Stimulated activated CD4-positive, alpha-beta T cell treated with anti-CD3 and anti-CD28 coated beads, Interleukin-12 subunit alpha, Interleukin-12 subunit beta, amount 100 ng/mL, for 24 hours (primary cell): ENCODE results near the gene OSBPL10.

Experiments
- DNase-seq, 2 experiments: peaks; one replicate each; pipeline ENCODE4 v3.0.0-alpha.2; 2020; ENCODE audit warnings: low read depth in 2 of 2

The OSBPL10 gene

GRCh38 chr3:31959951-31960792, 20.9 kb downstream of the OSBPL10 start:
- DNase-seq: no peak

GRCh38 chr3:31959251-31959650, 21.8 kb downstream of the OSBPL10 start:
- no peak for DNase-seq

GRCh38 chr3:31958701-31959152, 22.3 kb downstream of the OSBPL10 start:
- no peak for DNase-seq

DNA sequence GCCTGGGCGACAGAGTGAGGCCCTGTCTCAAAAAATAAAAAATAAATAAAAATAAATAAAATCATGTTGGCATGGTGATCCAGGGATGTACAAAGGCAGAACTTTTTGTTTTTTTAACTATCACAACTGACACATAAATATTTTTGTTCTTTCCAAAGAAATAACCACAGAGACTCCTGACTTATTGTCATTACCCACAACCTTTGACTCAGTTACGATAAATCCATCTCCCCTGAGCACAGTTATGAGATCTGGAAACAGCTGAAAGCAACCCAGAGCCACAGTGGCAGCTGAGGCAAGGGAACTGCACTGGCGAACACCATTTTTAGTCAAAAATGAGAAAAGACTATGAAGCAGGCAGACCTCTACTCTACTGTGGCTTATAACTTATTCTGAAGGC, 24.0 kb downstream of the OSBPL10 start:
- DNase-seq: no peak

GRCh38 chr3:31955581-31955980, 25.5 kb downstream of the OSBPL10 start:
- no peak for DNase-seq

- no peak for DNase-seq
These were observed 27.4 kb downstream of the OSBPL10 start for GRCh38 chr3:31953636-31954035.

- no peak for DNase-seq
These were observed 28.0 kb downstream of the OSBPL10 start for GRCh38 chr3:31953091-31953490.

- DNase-seq: no peak
These were observed 28.9 kb downstream of the OSBPL10 start for GRCh38 chr3:31952205-31952604.

GRCh38 chr3:31948280-31948679, 32.8 kb downstream of the OSBPL10 start:
- no peak for DNase-seq

DNA sequence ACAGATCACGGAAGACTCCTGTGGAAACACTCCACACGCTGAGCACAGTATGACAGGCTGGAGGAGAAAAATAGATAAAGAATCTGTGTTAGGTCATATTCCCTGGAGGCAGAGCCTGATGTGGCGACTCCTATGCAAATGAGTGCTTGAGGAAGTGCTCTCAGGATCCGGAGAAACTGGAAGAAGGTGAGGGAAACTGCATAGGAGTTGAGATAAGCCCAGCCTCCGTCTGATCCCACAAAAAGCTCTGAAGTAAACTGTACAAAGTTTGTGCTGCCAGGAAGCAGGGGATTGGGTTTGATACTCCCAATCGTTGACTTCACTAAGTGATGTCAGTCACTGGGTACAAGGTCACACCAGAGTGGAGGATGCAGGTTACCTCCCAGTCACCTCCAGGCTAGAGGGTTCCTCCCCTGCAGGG, 33.4 kb downstream of the OSBPL10 start:
- DNase-seq: no peak

DNA sequence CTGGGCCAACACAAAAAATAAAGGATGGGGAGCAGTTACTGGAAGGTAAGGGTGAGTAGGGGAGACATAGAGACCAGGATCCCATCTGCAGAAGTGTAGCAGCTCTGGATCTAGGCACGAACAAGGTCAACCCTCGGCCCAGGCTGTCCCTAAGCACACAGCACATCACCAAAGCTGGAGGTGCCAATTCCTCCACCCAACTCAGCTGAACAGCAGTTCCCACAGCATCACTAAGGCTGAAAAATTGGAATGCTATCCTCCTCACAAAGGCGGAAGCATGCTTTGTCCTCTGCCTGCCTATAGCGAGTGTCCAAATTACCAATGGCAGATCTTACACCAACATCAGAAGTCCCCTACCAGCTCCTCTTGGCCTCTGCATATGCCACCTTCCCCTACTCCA, 33.9 kb downstream of the OSBPL10 start:
- DNase-seq: no peak

DNA sequence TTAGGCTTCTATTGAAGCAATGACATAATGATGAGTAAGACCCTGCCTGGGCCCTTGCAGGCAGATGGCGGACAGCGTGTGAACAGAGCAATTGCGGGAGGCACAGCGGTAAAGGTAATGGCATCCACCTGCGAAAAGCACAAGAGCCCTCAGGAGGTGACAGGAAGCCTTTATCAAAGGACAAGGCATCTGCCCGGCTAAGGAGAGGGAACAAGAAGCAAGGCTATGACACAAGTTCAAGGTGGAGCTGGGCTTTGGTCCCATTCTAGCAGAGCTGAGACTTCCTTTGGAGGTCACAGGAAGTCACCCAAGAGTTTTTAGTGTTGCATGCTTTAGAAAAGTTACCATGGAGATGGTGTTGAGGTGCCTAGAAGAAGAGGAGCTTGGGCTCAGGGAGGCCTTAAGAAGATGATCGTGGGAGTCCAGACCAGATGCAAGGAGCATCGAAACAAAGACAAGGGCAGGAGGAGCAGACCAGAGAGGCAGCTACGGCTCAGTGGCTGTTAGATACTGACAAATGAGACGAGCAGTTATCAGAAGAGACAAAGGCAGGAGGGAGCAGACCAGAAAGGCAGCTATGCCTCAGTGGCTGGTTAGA, 34.5 kb downstream of the OSBPL10 start:
- no peak for DNase-seq

DNA sequence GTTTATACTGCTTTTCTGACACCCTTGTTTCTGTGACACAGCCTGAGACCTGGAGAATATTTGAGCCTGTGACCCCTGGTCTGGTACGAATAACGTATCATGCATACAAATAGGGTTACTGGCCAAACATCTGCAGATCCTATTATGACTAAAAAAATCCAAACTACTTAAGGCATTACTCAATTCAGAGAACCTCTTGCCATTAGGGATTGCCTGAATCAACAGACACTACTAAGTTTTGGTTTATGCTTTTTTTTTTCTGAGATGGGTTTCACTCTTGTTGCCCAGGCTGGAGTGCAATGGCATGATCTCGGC, 35.4 kb downstream of the OSBPL10 start:
- DNase-seq: no peak

DNA sequence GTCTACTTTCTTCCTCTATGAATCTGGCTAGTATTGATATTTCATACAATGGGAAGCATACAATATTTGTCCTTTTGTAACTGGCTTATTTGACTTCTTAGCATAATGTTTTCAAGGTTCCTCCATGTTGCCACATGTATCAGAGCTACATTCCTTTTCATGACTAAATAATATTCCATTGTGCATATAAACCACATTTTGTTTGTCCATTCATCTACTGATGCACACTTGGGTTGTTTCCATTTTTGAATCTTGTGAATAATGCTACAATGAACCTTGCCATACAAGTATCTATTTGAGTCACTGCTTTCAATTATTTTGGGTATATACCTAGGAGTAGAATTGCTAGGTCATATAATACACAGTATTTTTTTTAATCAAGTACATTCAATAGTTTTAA, 38.0 kb downstream of the OSBPL10 start:
- DNase-seq: no peak

DNA sequence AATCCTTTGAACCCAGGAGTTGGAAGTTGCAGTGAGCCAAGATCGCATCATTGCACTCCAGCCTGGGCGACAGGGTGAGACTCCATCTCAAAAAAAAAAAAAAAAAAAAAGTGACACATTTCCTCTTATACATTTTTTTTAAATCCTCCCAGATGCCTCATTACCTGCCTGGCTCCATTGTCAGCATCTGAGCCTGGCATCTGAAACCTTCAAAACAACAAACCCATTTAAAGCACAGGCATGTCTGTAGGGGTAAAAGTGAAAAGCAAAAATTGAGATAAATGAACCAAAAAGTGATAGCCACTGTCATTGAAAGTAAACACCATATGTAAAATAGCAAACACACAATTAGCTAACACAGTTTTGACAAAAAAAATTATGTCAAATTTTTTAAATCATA, 38.6 kb downstream of the OSBPL10 start:
- DNase-seq: no peak

GRCh38 chr3:31937225-31937624, 43.8 kb downstream of the OSBPL10 start:
- no peak for DNase-seq

DNA sequence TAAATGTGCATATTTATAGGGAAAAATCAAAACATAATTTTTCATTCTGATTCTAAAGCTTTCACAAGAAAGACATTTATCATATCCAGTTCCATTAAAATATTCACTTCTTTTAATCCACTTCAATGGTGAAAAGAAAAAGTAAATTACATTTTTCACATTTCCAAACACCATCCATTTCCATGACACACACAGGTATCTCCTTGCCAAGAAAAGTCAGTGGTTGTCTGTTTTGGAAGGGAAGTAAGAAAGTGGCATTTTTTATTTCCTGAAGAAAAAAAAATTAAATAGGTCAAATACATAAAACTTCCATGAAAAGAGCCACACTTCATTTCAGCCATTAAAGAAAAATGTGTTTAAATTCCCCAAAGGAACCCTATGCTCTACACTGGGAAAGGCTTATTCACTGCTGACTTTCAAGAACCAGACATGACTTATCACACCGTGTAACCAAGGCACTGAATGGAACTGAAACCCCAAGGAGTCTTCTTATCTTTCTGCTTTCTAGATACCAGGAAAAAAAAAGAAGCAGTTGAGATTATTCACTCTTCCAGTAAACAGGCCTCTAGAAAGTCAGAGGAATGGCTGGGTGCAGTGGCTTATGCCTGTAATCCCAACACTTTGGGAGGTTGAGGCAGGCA, 44.5 kb downstream of the OSBPL10 start:
- no peak for DNase-seq

DNA sequence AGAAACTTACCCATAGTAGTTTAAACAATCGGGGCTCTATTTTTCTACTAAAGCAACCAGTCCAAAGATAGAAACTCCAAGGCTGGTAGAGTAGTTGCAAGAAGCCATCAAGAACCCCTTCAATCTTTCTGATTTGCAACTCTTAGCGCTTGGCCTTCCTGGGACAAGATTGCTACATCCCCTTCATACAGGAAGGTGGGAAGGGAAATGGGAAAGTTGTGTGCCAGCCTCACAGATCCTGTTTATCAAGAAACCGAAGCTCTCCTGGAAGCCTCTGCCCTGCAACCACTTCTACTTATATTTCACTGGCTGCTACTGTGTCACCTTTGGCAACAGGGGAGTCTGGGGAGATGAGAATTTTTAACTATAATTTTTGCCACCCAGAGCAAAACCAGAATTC, 46.2 kb downstream of the OSBPL10 start:
- DNase-seq: no peak

DNA sequence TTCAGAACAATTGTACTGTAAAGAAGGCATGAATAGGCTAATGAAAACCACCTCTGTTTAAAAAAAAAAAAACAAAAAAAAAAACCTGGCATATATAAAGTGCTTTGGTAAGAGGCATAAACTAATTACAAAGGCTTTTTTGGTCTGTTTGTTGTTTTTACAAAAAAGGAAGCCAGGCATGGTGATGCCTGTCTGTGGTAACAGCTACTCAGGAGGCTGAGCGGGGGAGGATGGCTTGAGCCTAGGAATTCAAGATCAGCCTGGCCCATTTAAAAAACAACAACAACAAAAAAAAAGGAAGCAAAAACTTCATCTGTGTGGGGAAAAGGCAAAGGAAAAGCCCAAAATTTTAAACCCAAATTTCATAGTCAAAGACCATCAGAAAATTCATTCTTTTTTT, 47.0 kb downstream of the OSBPL10 start:
- no peak for DNase-seq

GRCh38 chr3:31932990-31933389, 48.1 kb downstream of the OSBPL10 start:
- DNase-seq: no peak

DNA sequence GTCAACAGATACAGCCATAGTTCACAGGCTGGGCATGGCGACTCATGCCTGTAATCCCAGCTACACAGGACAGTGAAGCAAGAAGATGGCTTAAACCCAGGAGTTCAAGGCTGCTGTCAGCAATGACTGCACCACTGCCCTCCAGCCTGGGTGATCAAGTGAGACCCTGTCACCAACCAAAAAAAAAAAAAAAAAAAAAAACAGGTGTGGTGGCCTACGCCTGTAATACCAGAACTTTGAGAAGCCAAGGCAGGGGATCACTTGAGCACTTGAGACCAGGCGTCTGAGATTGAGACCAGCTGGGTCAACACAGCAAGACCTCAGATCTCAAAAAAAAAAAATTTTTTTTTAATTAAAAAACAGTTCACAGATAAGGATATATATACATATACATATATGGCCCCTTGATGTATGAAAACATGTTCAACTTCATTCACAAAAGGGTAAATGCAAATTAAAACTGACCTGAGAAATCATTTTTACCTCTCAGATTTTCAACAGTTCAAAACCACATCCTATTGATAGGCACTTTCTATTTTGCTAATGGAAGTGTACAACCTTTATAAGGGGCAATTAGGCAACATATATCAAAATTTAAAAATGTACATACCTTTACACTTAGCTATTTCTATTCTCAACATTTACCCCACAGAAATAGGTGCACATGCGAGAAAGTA, 51.1 kb downstream of the OSBPL10 start:
- DNase-seq: no peak

GRCh38 chr3:31927811-31928210, 53.3 kb downstream of the OSBPL10 start:
- no peak for DNase-seq

- DNase-seq: no peak
These were observed 54.5 kb downstream of the OSBPL10 start for GRCh38 chr3:31926543-31926942.
